GM18526 (cell line): ENCODE results near the gene SYT17.

Experiments
- POLR2A ChIP-seq: IDR thresholded peaks from 3 replicates; pipeline ENCODE4 v1.6.1; 2011; ENCODE audit not compliant: insufficient read length; ENCODE audit errors: extremely low read depth

SYT17 gene

GRCh38 chr16:19314718-19315425, 146.8 kb downstream of the SYT17 start:
- no peak for TF ChIP-seq POLR2A

GRCh38 chr16:19315889-19316433, 147.9 kb downstream of the SYT17 start:
- no peak for TF ChIP-seq POLR2A

- TF ChIP-seq POLR2A: no peak
These were observed 148.8 kb downstream of the SYT17 start for GRCh38 chr16:19316846-19317245.
